ENCODE results near the gene MYO1E. TPM values are rescaled to one million over a fixed set of nuclear protein-coding genes. Genes with fewer than 3 reads are reported as not detected.

Gene MYO1E
- total and polyA plus RNA-seq, 2 of the 8 experiments (the other 6 are each of a cell fraction or from before 2014, with no cell fraction given) = 19.6 to 142 TPM

DNA sequence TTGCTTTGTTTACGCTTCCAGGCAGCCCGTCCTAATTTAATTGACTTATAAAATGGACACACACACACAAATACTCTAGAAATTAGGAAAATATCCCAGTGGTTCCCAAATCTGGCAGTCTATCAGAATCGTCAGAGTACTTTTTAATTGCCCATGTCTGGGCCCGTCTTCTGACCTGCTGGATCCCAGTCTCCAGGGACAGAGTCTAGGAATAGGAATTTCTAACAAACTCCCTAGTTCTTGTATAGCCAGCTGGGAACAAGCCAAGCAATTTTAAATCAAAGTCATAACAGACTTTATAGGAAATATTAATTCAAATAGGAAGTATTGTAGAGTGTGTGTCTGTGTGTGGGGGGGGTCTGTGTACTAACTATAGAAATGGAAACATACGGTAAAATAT, 132.6 kb downstream of the MYO1E start:
- Histone ChIP-seq H2BK12ac (ENCODE audit: low read depth, low read length) (no peak overlapping the region), H4K91ac (replicated peaks; ENCODE audit: insufficient read length, low read length) (no peak overlapping the region), H2BK120ac (replicated peaks; ENCODE audit: low read depth, low read length) (no peak overlapping the region), H3K4ac (replicated peaks; ENCODE audit: insufficient read length, low read depth, low read length) (no peak overlapping the region), H4K20me1 (replicated peaks in 1 of 2; ENCODE audit: control insufficient read depth in 1 of 2, insufficient read depth in 2 of 2, low read length in 2 of 2) (no peaks in the 10 kb centered on the region), H3K9ac (replicated peaks in 1 of 4; ENCODE audit: extremely low read depth in 1 of 4, low read depth in 3 of 4, low read length in 3 of 4) (no peak overlapping the region), H3K4me3 (ENCODE audit: extremely low read depth in 1 of 4, insufficient read depth in 2 of 4, low read depth in 3 of 4, low read length in 4 of 4) (no peak overlapping the region), H3K27me3 (replicated peaks in 1 of 4; ENCODE audit: control insufficient read depth in 3 of 4, extremely low read depth in 1 of 4, insufficient read depth in 3 of 4, low read length in 3 of 4) (no peaks in the 10 kb centered on the region), H2BK15ac (ENCODE audit: low read length) (no peak overlapping the region), H2BK20ac (ENCODE audit: low read length) (no peak overlapping the region), H3K79me1 (ENCODE audit: low read depth, low read length) (no peaks in the 10 kb centered on the region; the same call in 1 of the 2 replicates), H3K18ac (ENCODE audit: extremely low read depth, low read length) (no peak overlapping the region), H3K56ac (replicated peaks; ENCODE audit: insufficient read length, low read depth, low read length) (no peak overlapping the region), H3K14ac (ENCODE audit: insufficient read length) (no peak overlapping the region), H3K23ac (ENCODE audit: insufficient read length) (no peak overlapping the region), H3K79me2 (ENCODE audit: control insufficient read depth in 1 of 2, insufficient read depth in 2 of 2, low read length in 2 of 2) (no peaks in the 10 kb centered on the region; a peak in 1 of 4 replicates), H3K36me3 (ENCODE audit: control insufficient read depth in 2 of 4, insufficient read depth in 4 of 4, low read length in 3 of 4) (no peaks in the 10 kb centered on the region), H2BK5ac (ENCODE audit: low read depth, low read length) (no peak overlapping the region), H4K8ac (ENCODE audit: extremely low read depth, insufficient read depth, low read length) (no peak overlapping the region), H3K23me2 (ENCODE audit: low read depth, low read length) (peaks cover 2% of the 10 kb centered on the region; the same call in 1 of the 2 replicates), H4K5ac (ENCODE audit: insufficient read length, low read depth, low read length) (no peak overlapping the region), H3K27ac (ENCODE audit: low read depth, low read length) (no peak overlapping the region), H2AK5ac (ENCODE audit: low read depth, low read length) (no peak overlapping the region), H3K4me1 (replicated peaks in 1 of 4; ENCODE audit: control insufficient read depth in 3 of 4, insufficient read depth in 4 of 4, low read length in 3 of 4) (peaks cover 0 to 5% (median 3%) of the 10 kb centered on the region in 4 experiments; a peak in 4 of 7 replicates), H3K4me2 (ENCODE audit: insufficient read depth in 1 of 2, low read depth in 2 of 2, low read length in 2 of 2) (no peak overlapping the region), H2AFZ (ENCODE audit: low read length) (no peak overlapping the region), H3K9me3 (ENCODE audit: insufficient read depth in 2 of 2, low read depth in 1 of 2, low read length in 1 of 2) (no peaks in the 10 kb centered on the region)
- POLR2A ChIA-PET (ENCODE audit: partially characterized antibody) = no interaction called here
- 74% methylated on average over 5 of the region's 5 CpGs; no CpG with 5 or more reads in 1 of the 2 experiments for WGBS, 2 experiments (ENCODE audit: extremely low coverage in 1 of 2, insufficient coverage in 1 of 2, insufficient read length in 1 of 2, insufficient replicate concordance in 2 of 2, low coverage in 1 of 2, low lambda C conversion rate in 2 of 2, missing lambda C conversion rate in 1 of 2)
- FAIRE-seq (no peak), DNase-seq (ENCODE audit: low read depth in 1 of 2, low spot score in 2 of 2) (no peak)
- CTCF ChIA-PET (ENCODE audit: partially characterized antibody) = interaction anchor here (0.6 to 1.4 kb wide), 3 partner anchors 16 to 250 kb away, joined by 3 read pairs; partner anchors contain the start of gene LDHAL6B
- no peak for TF ChIP-seq JUND (IDR thresholded peaks at IDR 0.05; ENCODE audit: low read length)
- no peak for TF ChIP-seq POU5F1 (IDR thresholded peaks at IDR 0.05; ENCODE audit: low read depth, low read length)
- no peak for TF ChIP-seq EGR1 (IDR thresholded peaks at IDR 0.05; ENCODE audit: borderline replicate concordance, low read depth, low read length)
- no peak for TF ChIP-seq GABPA (IDR thresholded peaks at IDR 0.05; ENCODE audit: borderline replicate concordance, insufficient read depth, low read length)
